GM18507 (cell line): ENCODE measurements around the gene OR1C1.
"Not testable (repeated sequence)": the region's sequence is repeated elsewhere in the genome, so short reads cannot be mapped to it uniquely, and the experiment has no call there.

Experiments used
- DNase-seq: peaks from one replicate; pipeline ENCODE4 v3.0.0; 2011; ENCODE audit warnings: low read depth; ENCODE audit not compliant: insufficient read length; ENCODE audit errors: extremely low spot score
- FAIRE-seq: peaks from 2 replicates; lab custom pipeline; 2011; peaks lifted over from hg19 to GRCh38; lab: Jason Lieb, UNC

The OR1C1 gene

GRCh38 chr1:247760456-247760855 lies at the start of gene OR1C1:
OR1C1 (minus strand) TSS chr1:247760556; CDS start chr1:247758406, 2,150 bp downstream.
- DNase-seq (no peak), FAIRE-seq (no peak)

- no peak for DNase-seq
- no peak for FAIRE-seq
Observed at GRCh38 chr1:247797518-247797917, 37.2 kb upstream of the OR1C1 start.

GRCh38 chr1:247769603-247770002 lies 9.2 kb upstream of the OR1C1 start:
- FAIRE-seq = no peak
- DNase-seq = no peak

GRCh38 chr1:247754311-247754710 lies 6.0 kb downstream of the OR1C1 start:
- not testable (repeated sequence) for FAIRE-seq, DNase-seq

GRCh38 chr1:247749870-247750269 lies 10.5 kb downstream of the OR1C1 start:
- FAIRE-seq (no peak), DNase-seq (no peak)

GRCh38 chr1:247748041-247748440 lies 12.3 kb downstream of the OR1C1 start, which contains the start of gene OR14A2:
OR14A2 (minus strand) TSS chr1:247748141.
- no peak for FAIRE-seq
- DNase-seq = no peak

- FAIRE-seq = no peak
Observed at GRCh38 chr1:247747616-247748015, 12.7 kb downstream of the OR1C1 start.

GRCh38 chr1:247746391-247746935 lies 13.9 kb downstream of the OR1C1 start:
- FAIRE-seq = no peak
- DNase-seq = no peak

More at GRCh38 chr1:247747616-247748015, 12.7 kb downstream of the OR1C1 start:
- no peak for DNase-seq

GRCh38 chr1:247742215-247742760 lies 18.1 kb downstream of the OR1C1 start:
- not testable (repeated sequence) for FAIRE-seq, DNase-seq

GRCh38 chr1:247741756-247742155 lies 18.6 kb downstream of the OR1C1 start:
- FAIRE-seq (no peak), DNase-seq (no peak)

GRCh38 chr1:247740721-247741120 lies 19.6 kb downstream of the OR1C1 start:
- FAIRE-seq = no peak
- DNase-seq = no peak

GRCh38 chr1:247738315-247738714 lies 22.0 kb downstream of the OR1C1 start, which contains the start of gene OR14K1:
OR14K1 (plus strand) TSS chr1:247738615; CDS start chr1:247738615, 0 bp downstream.
- no peak for DNase-seq
- FAIRE-seq = no peak

GRCh38 chr1:247721222-247721621 lies 39.1 kb downstream of the OR1C1 start:
- DNase-seq (no peak), FAIRE-seq (no peak)

- FAIRE-seq = no peak
Observed at GRCh38 chr1:247716546-247716945, 43.8 kb downstream of the OR1C1 start, which contains the start of gene OR6F1. OR6F1 (minus strand) TSS chr1:247716646; CDS start chr1:247712755, 3,891 bp downstream.

GRCh38 chr1:247713753-247714152 lies 46.6 kb downstream of the OR1C1 start:
- FAIRE-seq (no peak), DNase-seq (no peak)

More at GRCh38 chr1:247716546-247716945, 43.8 kb downstream of the OR1C1 start, which contains the start of gene OR6F1:
- no peak for DNase-seq

GRCh38 chr1:247710681-247711080 lies 49.7 kb downstream of the OR1C1 start:
- not testable (repeated sequence) for FAIRE-seq

More at GRCh38 chr1:247710681-247711080, 49.7 kb downstream of the OR1C1 start:
- not testable (repeated sequence) for DNase-seq
